Natural killer cell (primary cell): ENCODE measurements around the gene NDUFV1. TPM values are rescaled to one million over a fixed set of nuclear protein-coding genes. Genes with fewer than 3 reads are reported as not detected.
"Not testable (repeated sequence)": the region's sequence is repeated elsewhere in the genome, so short reads cannot be mapped to it uniquely, and the experiment has no call there.

ENCODE experiments used
- ATAC-seq, 3 donors: fragments of 150-1000 bp in 2 of 3; fragments of 200-7000 bp in 1 of 3; cut with Tn5 transposase; 1 replicate in 1 of 3; 2 replicates in 2 of 3; pipeline ENCODE4 v1.10.0; 2021; ENCODE audit warnings: mild to moderate bottlenecking in 2 of 3, moderate library complexity in 2 of 3
- DNase-seq, 2 donors: peaks; one replicate each; pipeline versions ENCODE4 v3.0.0 to v3.0.0-alpha.2; 2013 to 2021; ENCODE audit warnings: mixed read lengths in 1 of 2
- H3K27ac ChIP-seq: one replicate; pipeline ENCODE4 v1.5.1; 2013; ENCODE audit warnings: mild to moderate bottlenecking, low read length
- H3K27me3 ChIP-seq: one replicate; pipeline ENCODE4 v1.6.1; 2013; ENCODE audit warnings: low read length; ENCODE audit not compliant: control insufficient read depth, insufficient read depth
- H3K36me3 ChIP-seq: one replicate; pipeline ENCODE4 v1.6.1; 2013; ENCODE audit warnings: low read length; ENCODE audit not compliant: control insufficient read depth, insufficient read depth
- H3K4me1 ChIP-seq: one replicate; pipeline ENCODE4 v1.6.1; 2013; ENCODE audit warnings: low read length; ENCODE audit not compliant: control insufficient read depth, insufficient read depth
- H3K4me3 ChIP-seq: one replicate; pipeline ENCODE4 v1.5.1; 2013; ENCODE audit warnings: low read length
- H3K9me3 ChIP-seq: one replicate; pipeline ENCODE4 v1.6.1; 2013; ENCODE audit warnings: low read length; ENCODE audit not compliant: control insufficient read depth, insufficient read depth
- H3K27ac Mint-ChIP-seq, 2 donors: one replicate each; pipeline ENCODE4 v1.8.0; 2022; ENCODE audit warnings: mild to moderate bottlenecking in 2 of 2, mixed read lengths in 2 of 2, moderate library complexity in 1 of 2
- H3K27me3 Mint-ChIP-seq, 2 donors: one replicate each; pipeline ENCODE4 v1.8.0; 2022; ENCODE audit warnings: low read depth in 2 of 2, mixed read lengths in 2 of 2
- H3K36me3 Mint-ChIP-seq: one replicate; pipeline ENCODE4 v1.8.0; 2022; ENCODE audit warnings: mixed read lengths
- H3K4me1 Mint-ChIP-seq, 2 donors: one replicate each; pipeline ENCODE4 v1.8.0; 2022; ENCODE audit warnings: mixed read lengths in 2 of 2
- H3K4me3 Mint-ChIP-seq: one replicate; pipeline ENCODE4 v1.8.0; 2022; ENCODE audit warnings: mild to moderate bottlenecking, moderate library complexity, mixed read lengths
- H3K9me3 Mint-ChIP-seq, 2 donors: one replicate each; pipeline ENCODE4 v1.8.0; 2022; ENCODE audit warnings: mixed read lengths in 2 of 2
- CTCF ChIP-seq: fragments of 200-600 bp; IDR thresholded peaks from one replicate; pipeline ENCODE4 v1.8.0; 2022; ENCODE audit warnings: antibody characterized with exemption
- WGBS: methylation state at CpG from one replicate; pipeline ENCODE4 v1.1.7; 2013; ENCODE audit warnings: missing lambda C conversion rate; ENCODE audit not compliant: insufficient coverage; 5-methylcytosine and 5-hydroxymethylcytosine counted together
- intact Hi-C: fragments of 100-400 bp; cut with micrococcal nuclease; formaldehyde crosslinking; loops from one replicate; pipeline ENCODE4 v1.14.2; 2022
- total RNA-seq, 4 donors: library from RNA; stranded (reverse); fragments of 120-200 nt in 1 of 4; gene quantifications; one replicate each; pipeline versions ENCODE4 v1.2.3 to v1.2.4, GENCODE V29; 2013 to 2022

NDUFV1 gene
- total RNA-seq, 3 donors from 2014 or later (not counting 1 experiment from before 2014, with no cell fraction given): 346 to 393 (median 360) TPM

GRCh38 chr11:67594480-67594879, 12.3 kb upstream of the NDUFV1 start:
- Mint-ChIP-seq H3K9me3 (no peaks in the 10 kb centered on the region), H3K4me1 (peaks cover 3 to 10% of the 10 kb centered on the region in 2 donors), H3K4me3 (no peak overlapping the region), H3K36me3 (no peaks in the 10 kb centered on the region), H3K27ac (no peak overlapping the region), H3K27me3 (no peaks in the 10 kb centered on the region)
- intact Hi-C loops: no loop called here
- H3K27ac ChIP-seq: no peak overlapping the region
- no peaks in the 10 kb centered on the region for H3K36me3 ChIP-seq
- WGBS: 100% methylated on average over 2 of the region's 3 CpGs
- no peaks in the 10 kb centered on the region for H3K9me3 ChIP-seq
- no peaks in the 10 kb centered on the region for H3K27me3 ChIP-seq
- no peak overlapping the region for H3K4me3 ChIP-seq
- DNase-seq (no peak), ATAC-seq (no peak)
- peaks cover 3% of the 10 kb centered on the region for H3K4me1 ChIP-seq
- no peak for TF ChIP-seq CTCF

- Histone ChIP-seq H3K4me1 (peaks cover 23% of the 10 kb centered on the region), H3K9me3 (no peaks in the 10 kb centered on the region), H3K36me3 (no peaks in the 10 kb centered on the region), H3K4me3 (no peak overlapping the region), H3K27ac (no peak overlapping the region), H3K27me3 (no peaks in the 10 kb centered on the region)
- Mint-ChIP-seq H3K9me3 (no peaks in the 10 kb centered on the region), H3K27me3 (no peaks in the 10 kb centered on the region), H3K27ac (no peak overlapping the region), H3K4me3 (no peak overlapping the region), H3K36me3 (no peaks in the 10 kb centered on the region), H3K4me1 (peaks cover 21 to 28% of the 10 kb centered on the region in 2 donors)
- WGBS: no CpG with 5 or more reads among the region's 1 CpG
- peak in 1 of 3 donors; percentile 79 for ATAC-seq
- DNase-seq: no peak
- intact Hi-C loops: no loop called here
- TF ChIP-seq CTCF: no peak
These were observed 9.9 kb upstream of the NDUFV1 start for GRCh38 chr11:67596753-67597300.

- H3K36me3 ChIP-seq, intact Hi-C loops: not testable (repeated sequence)
These were observed 9.3 kb upstream of the NDUFV1 start for GRCh38 chr11:67597458-67597857.

GRCh38 chr11:67597963-67598362, 8.8 kb upstream of the NDUFV1 start:
- H3K9me3 ChIP-seq, H3K9me3 Mint-ChIP-seq, DNase-seq, H3K4me3 Mint-ChIP-seq, H3K4me3 ChIP-seq, H3K36me3 Mint-ChIP-seq, H3K36me3 ChIP-seq, H3K27me3 Mint-ChIP-seq, H3K27ac ChIP-seq, ATAC-seq, H3K27me3 ChIP-seq, intact Hi-C loops, H3K27ac Mint-ChIP-seq: not testable (repeated sequence)
- H3K4me1 Mint-ChIP-seq: peaks cover 21 to 28% of the 10 kb centered on the region in 2 donors
- 92% methylated on average over 23 of the region's 26 CpGs for WGBS
- peaks cover 24% of the 10 kb centered on the region for H3K4me1 ChIP-seq

More at GRCh38 chr11:67597458-67597857, 9.3 kb upstream of the NDUFV1 start:
- not testable (repeated sequence) for ATAC-seq, H3K27ac Mint-ChIP-seq, DNase-seq, H3K27me3 Mint-ChIP-seq, H3K4me3 ChIP-seq, H3K36me3 Mint-ChIP-seq, H3K27ac ChIP-seq, H3K9me3 ChIP-seq, H3K27me3 ChIP-seq, H3K9me3 Mint-ChIP-seq, H3K4me3 Mint-ChIP-seq
- WGBS: no CpG with 5 or more reads among the region's 3 CpGs
- H3K4me1 Mint-ChIP-seq: peaks cover 21 to 28% of the 10 kb centered on the region in 2 donors
- H3K4me1 ChIP-seq: peaks cover 24% of the 10 kb centered on the region
